RWPE1 (cell line): ENCODE results near the gene CNOT8.
"Not testable (repeated sequence)": the region's sequence is repeated elsewhere in the genome, so short reads cannot be mapped to it uniquely, and the experiment has no call there.

ENCODE experiments used
- CTCF ChIA-PET: fragments of 350-600 bp; sonication (Branson Sonifier 250); formaldehyde crosslinking; extraction: SDS; loops from one replicate; lab custom pipeline; 2021; lab: Yijun Ruan, JAX
- POLR2A ChIA-PET: fragments of 400-600 bp; formaldehyde crosslinking; extraction: SDS; loops from one replicate; lab custom pipeline; 2020; ENCODE audit warnings: antibody characterized with exemption; ENCODE audit not compliant: low non-redundant PET; lab: Yijun Ruan, JAX
- DNase-seq: peaks from one replicate; pipeline ENCODE4 v3.0.0; 2012; ENCODE audit warnings: low spot score
- H3K27ac ChIP-seq: fragments of 450-650 bp; 2 replicates; pipeline ENCODE4 v1.5.1; 2017
- CTCF ChIP-seq: fragments of 450-650 bp; conservative IDR thresholded peaks from 2 replicates; pipeline ENCODE4 v1.5.1; 2017; ENCODE audit warnings: low read depth, mild to moderate bottlenecking

CNOT8 gene

GRCh38 chr5:154815684-154816247, 42.7 kb upstream of the CNOT8 start:
- POLR2A ChIA-PET, result no interaction called here
- no peak for DNase-seq
- H3K27ac ChIP-seq, result peak overlapping the region; percentile 23
- CTCF ChIA-PET, result interaction anchor here (0.6 kb wide), 1 partner anchor 10 kb away, joined by 4 read pairs; no protein-coding TSS in a partner anchor
- TF ChIP-seq CTCF, result no peak

- ChIA-PET POLR2A (no interaction called here), CTCF (interaction anchor here (0.6 to 0.9 kb wide), 2 partner anchors 58 to 167 kb away, joined by 3 read pairs; no protein-coding TSS in a partner anchor)
- TF ChIP-seq CTCF, result no peak
- DNase-seq, result no peak
- no peak overlapping the region; the same call in 1 of the 2 replicates for H3K27ac ChIP-seq
Observed at GRCh38 chr5:154816891-154817492, 41.4 kb upstream of the CNOT8 start.

GRCh38 chr5:154817815-154818214, 40.6 kb upstream of the CNOT8 start:
- DNase-seq, result no peak
- no peak for TF ChIP-seq CTCF
- CTCF ChIA-PET, result interaction anchor here (0.7 kb wide), 1 partner anchor 58 kb away, joined by 3 read pairs; no protein-coding TSS in a partner anchor
- POLR2A ChIA-PET, result no interaction called here
- peak overlapping the region; percentile 27; the same call in 1 of the 2 replicates for H3K27ac ChIP-seq

GRCh38 chr5:154818471-154819116, 39.8 kb upstream of the CNOT8 start:
- POLR2A ChIA-PET, result interaction anchor here (0.6 kb wide), 1 partner anchor 140 kb away, joined by 4 read pairs; no protein-coding TSS in a partner anchor
- no peak for TF ChIP-seq CTCF
- no peak overlapping the region; the same call in 1 of the 2 replicates for H3K27ac ChIP-seq
- CTCF ChIA-PET, result interaction anchor here (0.7 kb wide), 2 partner anchors 59 to 355 kb away, joined by 3 read pairs; no protein-coding TSS in a partner anchor
- no peak for DNase-seq

GRCh38 chr5:154819546-154819945, 38.9 kb upstream of the CNOT8 start:
- ChIA-PET POLR2A (interaction anchor here (1.0 kb wide), 1 partner anchor 39 kb away, joined by 3 read pairs; the partner anchor contains the start of gene CNOT8), CTCF (interaction anchor here (0.7 kb wide), 1 partner anchor 124 kb away, joined by 4 read pairs; no protein-coding TSS in a partner anchor)
- TF ChIP-seq CTCF, result no peak
- peak overlapping the region; percentile 27 for H3K27ac ChIP-seq
- DNase-seq, result no peak

- no peak for TF ChIP-seq CTCF
- POLR2A ChIA-PET, result interaction anchor here (1.0 kb wide), 1 partner anchor 38 kb away, joined by 3 read pairs; the partner anchor contains the start of gene CNOT8
- CTCF ChIA-PET, result interaction anchor here (0.7 to 0.8 kb wide), 2 partner anchors 79 to 107 kb away, joined by 3 read pairs; no protein-coding TSS in a partner anchor
Observed at GRCh38 chr5:154820383-154820782, 38.0 kb upstream of the CNOT8 start.

GRCh38 chr5:154822896-154823295, 35.5 kb upstream of the CNOT8 start:
- CTCF ChIA-PET, result interaction anchor here (0.6 kb wide), 2 partner anchors 282 to 406 kb away, joined by 3 read pairs; no protein-coding TSS in a partner anchor
- H3K27ac ChIP-seq, result peak overlapping the region; percentile 35
- DNase-seq, POLR2A ChIA-PET: not testable (repeated sequence)

More at GRCh38 chr5:154820383-154820782, 38.0 kb upstream of the CNOT8 start:
- H3K27ac ChIP-seq, result peak overlapping the region; percentile 27; the same call in 1 of the 2 replicates
- DNase-seq, result no peak
